GM10248 (cell line): ENCODE results near the gene ZNF304.

Source experiments
- CTCF ChIA-PET: fragments of 300-600 bp; sonication (Branson Sonifier 250); formaldehyde crosslinking; extraction: SDS; loops from one replicate; lab custom pipeline; 2021; ENCODE audit warnings: antibody characterized with exemption; lab: Yijun Ruan, JAX
- POLR2A ChIA-PET: fragments of 350-650 bp; sonication (Branson Sonifier 250); formaldehyde crosslinking; extraction: SDS; loops from one replicate; lab custom pipeline; 2020; ENCODE audit warnings: antibody characterized with exemption; lab: Yijun Ruan, JAX
- DNase-seq: peaks from one replicate; pipeline ENCODE4 v3.0.0; 2012; ENCODE audit errors: extremely low spot score
- TF ChIP-seq, protein P1 (sequence below): IDR thresholded peaks from 2 replicates; pipeline ENCODE4 v1.5.1; 2012; ENCODE audit warnings: mild to moderate bottlenecking, low read depth; ENCODE audit errors: extremely low read depth, missing control alignments, control extremely low read depth

The ZNF304 gene

DNA sequence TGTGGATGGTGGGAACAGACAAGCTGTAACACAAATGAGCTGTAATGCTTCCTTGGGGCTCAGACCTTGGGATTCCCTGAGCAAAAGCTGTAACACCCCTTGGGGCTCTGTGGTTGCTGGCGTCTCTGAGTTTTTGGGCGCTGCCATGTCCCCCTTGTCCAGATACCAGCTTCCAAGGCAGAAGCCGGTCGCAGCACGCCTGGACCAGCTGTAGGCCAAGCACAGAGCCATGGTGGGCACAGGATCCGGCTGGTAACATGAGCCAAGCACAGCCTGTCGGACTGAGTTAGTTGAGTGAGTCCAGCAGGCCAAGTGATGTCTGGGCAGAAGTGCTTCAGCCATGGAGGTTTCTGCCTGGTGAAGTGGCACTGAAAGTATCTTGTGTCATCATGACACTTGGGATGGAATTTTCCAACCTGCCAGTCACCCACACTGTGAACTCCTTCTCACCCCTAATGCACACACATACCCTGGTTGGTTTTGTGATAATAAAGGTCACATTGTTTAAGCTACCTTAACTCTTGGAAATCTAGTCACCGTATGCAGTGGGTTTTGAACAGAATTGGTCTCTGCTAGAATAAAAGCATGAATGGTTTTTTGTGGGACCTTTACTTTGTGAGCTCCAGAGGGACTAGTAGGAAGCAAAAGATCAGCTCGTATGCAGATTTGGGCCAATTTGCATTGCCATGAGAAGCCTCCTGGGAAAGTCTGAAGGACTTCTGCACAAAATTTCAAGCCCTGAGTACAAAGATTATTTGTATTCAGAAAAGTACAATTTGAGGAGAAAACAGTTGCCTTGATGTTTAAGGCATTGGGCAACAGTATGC, 52.9 kb downstream of the ZNF304 start:
- TF ChIP-seq, protein P1, sequence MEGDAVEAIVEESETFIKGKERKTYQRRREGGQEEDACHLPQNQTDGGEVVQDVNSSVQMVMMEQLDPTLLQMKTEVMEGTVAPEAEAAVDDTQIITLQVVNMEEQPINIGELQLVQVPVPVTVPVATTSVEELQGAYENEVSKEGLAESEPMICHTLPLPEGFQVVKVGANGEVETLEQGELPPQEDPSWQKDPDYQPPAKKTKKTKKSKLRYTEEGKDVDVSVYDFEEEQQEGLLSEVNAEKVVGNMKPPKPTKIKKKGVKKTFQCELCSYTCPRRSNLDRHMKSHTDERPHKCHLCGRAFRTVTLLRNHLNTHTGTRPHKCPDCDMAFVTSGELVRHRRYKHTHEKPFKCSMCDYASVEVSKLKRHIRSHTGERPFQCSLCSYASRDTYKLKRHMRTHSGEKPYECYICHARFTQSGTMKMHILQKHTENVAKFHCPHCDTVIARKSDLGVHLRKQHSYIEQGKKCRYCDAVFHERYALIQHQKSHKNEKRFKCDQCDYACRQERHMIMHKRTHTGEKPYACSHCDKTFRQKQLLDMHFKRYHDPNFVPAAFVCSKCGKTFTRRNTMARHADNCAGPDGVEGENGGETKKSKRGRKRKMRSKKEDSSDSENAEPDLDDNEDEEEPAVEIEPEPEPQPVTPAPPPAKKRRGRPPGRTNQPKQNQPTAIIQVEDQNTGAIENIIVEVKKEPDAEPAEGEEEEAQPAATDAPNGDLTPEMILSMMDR, result no peak
- DNase-seq, result no peak
- CTCF ChIA-PET, result interaction anchor here (0.8 to 1.0 kb wide), 3 partner anchors 15 to 751 kb away, joined by 3 read pairs; partner anchors contain the start of gene ZNF548
- POLR2A ChIA-PET, result no interaction called here

DNA sequence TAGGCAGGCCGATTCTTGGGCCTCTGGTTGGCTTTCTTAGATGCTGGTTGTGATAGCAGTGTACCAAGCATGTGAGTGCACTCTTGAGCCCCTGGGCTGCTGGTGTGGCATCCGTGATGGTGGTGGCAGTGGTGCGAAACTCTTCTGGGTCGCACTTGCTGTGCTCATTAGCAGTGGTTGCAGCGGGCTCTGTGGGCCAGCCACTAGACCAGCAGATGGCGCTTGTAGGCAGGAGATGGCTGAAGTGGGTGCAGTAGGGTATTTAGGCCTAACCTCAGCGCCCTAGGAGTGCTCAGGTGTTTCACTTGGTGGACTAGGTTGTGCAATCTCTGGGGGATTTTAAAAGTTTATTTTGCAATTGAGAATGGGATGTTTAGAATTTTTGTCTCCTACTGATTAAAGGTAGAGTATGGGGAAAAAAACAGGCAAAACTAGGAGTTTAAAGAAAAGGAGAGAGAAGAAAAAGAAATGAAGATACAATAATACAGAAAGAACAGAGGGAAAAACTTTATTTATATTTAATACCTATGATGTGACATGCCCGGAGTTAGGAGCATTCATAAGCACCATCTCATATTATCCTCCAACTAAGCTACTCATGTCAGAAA, 55.5 kb downstream of the ZNF304 start:
- peak; percentile 76 for DNase-seq
- POLR2A ChIA-PET, result no interaction called here

More for the DNA sequence above, 55.5 kb downstream of the ZNF304 start:
- CTCF ChIA-PET, result interaction anchor here (0.6 to 1.8 kb wide), 18 partner anchors 8 to 1063 kb away, joined by 3 to 13 read pairs (median 3); partner anchors contain the start of genes ZNF548 and ZNF551
- TF ChIP-seq, protein P1, result peak; percentile 81
